CD4-positive, alpha-beta T cell treated with Interleukin-4 for 1 hour (primary cell): ENCODE measurements around the gene DAPK3.
"Not testable (repeated sequence)": the region's sequence is repeated elsewhere in the genome, so short reads cannot be mapped to it uniquely, and the experiment has no call there.

Experiments
- DNase-seq, 2 donors: peaks; one replicate each; pipeline ENCODE4 v3.0.0-alpha.2; 2020 to 2022

DAPK3 gene

GRCh38 chr19:3977242-3978143 lies 6.6 kb upstream of the DAPK3 start:
- DNase-seq, result peak in 1 of 2 donors; percentile 22

GRCh38 chr19:3976495-3977241 lies 5.8 kb upstream of the DAPK3 start:
- DNase-seq, result peak in 1 of 2 donors; percentile 24

GRCh38 chr19:3975637-3976087 lies 4.8 kb upstream of the DAPK3 start:
- peak in 1 of 2 donors; percentile 34 for DNase-seq

- no peak for DNase-seq
Observed at GRCh38 chr19:3975144-3975543, 4.2 kb upstream of the DAPK3 start.

- DNase-seq, result no peak
Observed at GRCh38 chr19:3970313-3970807, 539 bp downstream of the DAPK3 start.

- DNase-seq, result no peak
Observed at GRCh38 chr19:3969435-3970312, 1.2 kb downstream of the DAPK3 start.

- no peak for DNase-seq
Observed at GRCh38 chr19:3968556-3969434, 2.1 kb downstream of the DAPK3 start.

GRCh38 chr19:3967983-3968382 lies 2.9 kb downstream of the DAPK3 start:
- not testable (repeated sequence) for DNase-seq

GRCh38 chr19:3966051-3967017 lies 4.6 kb downstream of the DAPK3 start:
- no peak for DNase-seq

GRCh38 chr19:3964256-3965194 lies 6.4 kb downstream of the DAPK3 start:
- no peak for DNase-seq

GRCh38 chr19:3963458-3964255 lies 7.2 kb downstream of the DAPK3 start:
- DNase-seq, result no peak

GRCh38 chr19:3961007-3961406 lies 9.9 kb downstream of the DAPK3 start:
- DNase-seq, result no peak

GRCh38 chr19:3959766-3960131 lies 11.2 kb downstream of the DAPK3 start:
- no peak for DNase-seq

GRCh38 chr19:3958836-3959765 lies 11.8 kb downstream of the DAPK3 start:
- no peak for DNase-seq

GRCh38 chr19:3955688-3956087 lies 15.2 kb downstream of the DAPK3 start:
- DNase-seq, result no peak

GRCh38 chr19:3955276-3955675 lies 15.6 kb downstream of the DAPK3 start:
- DNase-seq, result not testable (repeated sequence)

GRCh38 chr19:3954107-3954506 lies 16.8 kb downstream of the DAPK3 start:
- no peak for DNase-seq
